NK-92 (cell line): ENCODE data around the gene LY6G6D.

ENCODE experiments used
- DNase-seq: peaks from one replicate; lab custom pipeline; 2025; ENCODE audit not compliant: unreplicated experiment; lab: John Stamatoyannopoulos, UW

LY6G6D gene

GRCh38 chr6:31762356-31762755 lies 47.2 kb downstream of the LY6G6D start, which contains the start of gene SAPCD1:
TSS of gene SAPCD1 (plus strand) at chr6:31762656. CDS start at chr6:31763055, 399 bp downstream.
- no peak for DNase-seq

GRCh38 chr6:31762878-31763618 lies 47.9 kb downstream of the LY6G6D start:
- no peak for DNase-seq

- no peak for DNase-seq
Measured at GRCh38 chr6:31763619-31763940, 48.4 kb downstream of the LY6G6D start.

- no peak for DNase-seq
Measured at GRCh38 chr6:31764198-31764597, 49.0 kb downstream of the LY6G6D start.

GRCh38 chr6:31765559-31765909 lies 50.4 kb downstream of the LY6G6D start:
- DNase-seq = no peak

GRCh38 chr6:31765910-31766794 lies 51.0 kb downstream of the LY6G6D start:
- DNase-seq = no peak

- no peak for DNase-seq
Measured at GRCh38 chr6:31767096-31767645, 52.0 kb downstream of the LY6G6D start.
